ENCODE data around the gene KREMEN2.

Gene KREMEN2

DNA sequence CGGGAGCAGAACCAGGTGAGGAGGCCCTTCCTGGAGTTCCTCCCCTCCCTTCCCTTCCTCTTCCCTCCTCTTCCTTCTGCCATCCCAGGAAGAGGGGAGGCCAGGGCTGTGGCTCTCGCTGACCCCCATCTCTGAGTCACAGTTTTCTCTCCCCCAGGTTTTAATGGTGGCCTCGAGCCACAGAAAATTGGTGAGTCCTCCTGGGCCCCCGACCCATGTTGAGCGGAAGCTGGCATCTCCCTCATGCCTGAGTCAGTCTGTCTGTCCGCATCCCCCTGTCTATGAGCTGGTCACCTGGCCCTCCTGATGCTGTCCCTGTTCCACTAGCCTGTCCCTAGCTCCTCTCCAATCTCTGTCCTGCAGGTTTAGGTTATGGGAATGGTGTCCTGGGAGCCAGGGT is 35.9 kb downstream of the KREMEN2 start:
- TF ChIP-seq EZH2phosphoT487 (IDR thresholded peaks at IDR 0.05; ENCODE audit: borderline replicate concordance), result no peak
- TF ChIP-seq, protein P1, sequence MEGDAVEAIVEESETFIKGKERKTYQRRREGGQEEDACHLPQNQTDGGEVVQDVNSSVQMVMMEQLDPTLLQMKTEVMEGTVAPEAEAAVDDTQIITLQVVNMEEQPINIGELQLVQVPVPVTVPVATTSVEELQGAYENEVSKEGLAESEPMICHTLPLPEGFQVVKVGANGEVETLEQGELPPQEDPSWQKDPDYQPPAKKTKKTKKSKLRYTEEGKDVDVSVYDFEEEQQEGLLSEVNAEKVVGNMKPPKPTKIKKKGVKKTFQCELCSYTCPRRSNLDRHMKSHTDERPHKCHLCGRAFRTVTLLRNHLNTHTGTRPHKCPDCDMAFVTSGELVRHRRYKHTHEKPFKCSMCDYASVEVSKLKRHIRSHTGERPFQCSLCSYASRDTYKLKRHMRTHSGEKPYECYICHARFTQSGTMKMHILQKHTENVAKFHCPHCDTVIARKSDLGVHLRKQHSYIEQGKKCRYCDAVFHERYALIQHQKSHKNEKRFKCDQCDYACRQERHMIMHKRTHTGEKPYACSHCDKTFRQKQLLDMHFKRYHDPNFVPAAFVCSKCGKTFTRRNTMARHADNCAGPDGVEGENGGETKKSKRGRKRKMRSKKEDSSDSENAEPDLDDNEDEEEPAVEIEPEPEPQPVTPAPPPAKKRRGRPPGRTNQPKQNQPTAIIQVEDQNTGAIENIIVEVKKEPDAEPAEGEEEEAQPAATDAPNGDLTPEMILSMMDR (conservative IDR thresholded peaks at IDR 0.05; ENCODE audit: low read length), result no peak
- no peaks in the 10 kb centered on the region for H4K20me1 ChIP-seq (ENCODE audit: insufficient read depth, low read length, poor library complexity, severe bottlenecking)
- no peaks in the 10 kb centered on the region for H3K27me3 ChIP-seq (ENCODE audit: insufficient read depth, low read length, poor library complexity, severe bottlenecking)

DNA sequence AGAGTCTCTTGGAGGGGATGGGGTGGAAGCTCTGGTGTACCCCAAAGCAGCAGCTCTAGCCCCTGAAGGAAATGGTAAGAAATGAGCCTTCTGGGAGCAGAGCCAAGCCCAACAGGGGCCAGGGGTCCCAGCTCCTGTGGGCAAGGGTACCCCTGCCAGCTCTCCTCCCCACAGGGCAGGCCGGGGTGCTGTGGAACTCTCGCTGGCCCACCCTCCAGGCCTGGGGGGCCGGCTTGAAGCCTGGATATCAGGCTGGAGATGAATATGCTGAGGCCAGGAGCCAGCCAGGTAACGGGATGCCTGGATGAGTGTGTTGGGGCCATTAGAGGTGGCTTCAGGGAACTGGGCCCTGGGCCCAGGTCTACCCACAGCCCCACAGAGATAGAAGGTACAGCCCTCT is 36.5 kb downstream of the KREMEN2 start:
- no peaks in the 10 kb centered on the region for H3F3A ChIP-seq (ENCODE audit: low read depth)
- no peak for TF ChIP-seq EZH2phosphoT487 (IDR thresholded peaks at IDR 0.05; ENCODE audit: borderline replicate concordance)
- TF ChIP-seq, protein P1 (conservative IDR thresholded peaks at IDR 0.05; ENCODE audit: low read length), result no peak
- no peak overlapping the region for H3K9ac ChIP-seq (ENCODE audit: low read depth, low read length, poor library complexity, severe bottlenecking)
- H3K27me3 ChIP-seq (ENCODE audit: insufficient read depth, low read length, poor library complexity, severe bottlenecking), result no peaks in the 10 kb centered on the region
- no peaks in the 10 kb centered on the region for H3K9me3 ChIP-seq (ENCODE audit: insufficient read depth, low read depth, low read length)
- H3K36me3 ChIP-seq (ENCODE audit: insufficient read depth, low read length), result no peaks in the 10 kb centered on the region
- H2AFZ ChIP-seq (ENCODE audit: low read length), result no peak overlapping the region
- H3K9me2 ChIP-seq (replicated peaks; ENCODE audit: low read depth, low read length), result no peaks in the 10 kb centered on the region
- no peaks in the 10 kb centered on the region for H3K79me2 ChIP-seq (ENCODE audit: insufficient read depth, low read length)
- no peaks in the 10 kb centered on the region for H4K20me1 ChIP-seq (ENCODE audit: insufficient read depth, low read length, poor library complexity, severe bottlenecking)
- H3K4me3 ChIP-seq (ENCODE audit: low read length, poor library complexity, severe bottlenecking), result no peak overlapping the region
- H3K4me2 ChIP-seq (ENCODE audit: low read depth, low read length, poor library complexity, severe bottlenecking), result no peak overlapping the region
- H3K4me1 ChIP-seq (ENCODE audit: insufficient read depth, low read length, poor library complexity, severe bottlenecking), result peaks cover 4% of the 10 kb centered on the region

More for the DNA sequence above, 35.9 kb downstream of the KREMEN2 start:
- Histone ChIP-seq H3K4me2 (ENCODE audit: low read depth, low read length, poor library complexity, severe bottlenecking) (no peak overlapping the region), H3K9me2 (replicated peaks; ENCODE audit: low read depth, low read length) (no peaks in the 10 kb centered on the region), H3K9ac (ENCODE audit: low read depth, low read length, poor library complexity, severe bottlenecking) (no peak overlapping the region), H3K4me1 (ENCODE audit: insufficient read depth, low read length, poor library complexity, severe bottlenecking) (peaks cover 2% of the 10 kb centered on the region), H2AFZ (ENCODE audit: low read length) (no peak overlapping the region), H3K36me3 (ENCODE audit: insufficient read depth, low read length) (no peaks in the 10 kb centered on the region), H3K4me3 (ENCODE audit: low read length, poor library complexity, severe bottlenecking) (no peak overlapping the region), H3K79me2 (ENCODE audit: insufficient read depth, low read length) (no peaks in the 10 kb centered on the region), H3F3A (ENCODE audit: low read depth) (no peaks in the 10 kb centered on the region), H3K9me3 (ENCODE audit: insufficient read depth, low read depth, low read length) (no peaks in the 10 kb centered on the region)

DNA sequence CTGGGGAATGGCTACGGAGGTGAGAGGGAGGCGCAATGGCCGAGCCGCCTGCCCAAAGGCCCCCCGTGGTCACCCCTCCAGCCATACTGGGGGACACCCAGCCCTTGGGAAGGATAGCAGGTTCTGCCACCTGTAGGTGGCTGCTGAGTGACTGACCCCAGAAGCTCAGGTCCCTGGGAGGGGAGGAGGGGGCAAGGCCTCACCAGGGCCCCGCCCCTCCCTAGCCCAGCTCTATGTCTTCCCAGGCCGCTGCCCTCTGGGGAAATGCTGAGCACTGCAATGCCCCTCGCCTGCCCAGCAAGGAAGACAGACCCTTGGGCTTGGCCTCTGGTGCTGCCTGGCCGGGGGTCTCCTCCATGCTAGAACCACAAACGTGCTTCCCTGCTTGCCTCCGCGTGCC is 37.2 kb downstream of the KREMEN2 start:
- H4K20me1 ChIP-seq (ENCODE audit: insufficient read depth, low read length, poor library complexity, severe bottlenecking), result no peaks in the 10 kb centered on the region
- H3K9me2 ChIP-seq (replicated peaks; ENCODE audit: low read depth, low read length), result no peaks in the 10 kb centered on the region
- no peak overlapping the region for H3K9ac ChIP-seq (ENCODE audit: low read depth, low read length, poor library complexity, severe bottlenecking)
- no peaks in the 10 kb centered on the region for H3K27me3 ChIP-seq (ENCODE audit: insufficient read depth, low read length, poor library complexity, severe bottlenecking)
- H3K4me2 ChIP-seq (ENCODE audit: low read depth, low read length, poor library complexity, severe bottlenecking), result no peak overlapping the region
- H3K36me3 ChIP-seq (ENCODE audit: insufficient read depth, low read length), result no peaks in the 10 kb centered on the region
- no peaks in the 10 kb centered on the region for H3K9me3 ChIP-seq (ENCODE audit: insufficient read depth, low read depth, low read length)
- peaks cover 10% of the 10 kb centered on the region for H3K4me1 ChIP-seq (ENCODE audit: insufficient read depth, low read length, poor library complexity, severe bottlenecking)
- no peak overlapping the region for H3K4me3 ChIP-seq (ENCODE audit: low read length, poor library complexity, severe bottlenecking)
- TF ChIP-seq, protein P1 (conservative IDR thresholded peaks at IDR 0.05; ENCODE audit: low read length), result no peak
- TF ChIP-seq EZH2phosphoT487 (IDR thresholded peaks at IDR 0.05; ENCODE audit: borderline replicate concordance), result no peak
- H2AFZ ChIP-seq (ENCODE audit: low read length), result no peak overlapping the region
- H3K79me2 ChIP-seq (ENCODE audit: insufficient read depth, low read length), result peaks cover under 1% of the 10 kb centered on the region
- H3F3A ChIP-seq (ENCODE audit: low read depth), result no peaks in the 10 kb centered on the region
